GM23248 (cell line): ENCODE measurements around the gene FAM89A.

ENCODE experiments used
- EZH2 ChIP-seq: fragments of 200-600 bp; sonication (generic); IDR thresholded peaks from 2 replicates; pipeline ENCODE4 v1.6.1; 2018; ENCODE audit warnings: antibody characterized with exemption, mild to moderate bottlenecking; ENCODE audit not compliant: insufficient read depth, poor library complexity, severe bottlenecking
- EZH2phosphoT487 ChIP-seq: fragments of 200-600 bp; sonication (generic); IDR thresholded peaks from 2 replicates; pipeline ENCODE4 v1.6.1; 2018; ENCODE audit warnings: antibody characterized with exemption, moderate library complexity, mild to moderate bottlenecking, low read depth; ENCODE audit not compliant: insufficient read depth

DNA sequence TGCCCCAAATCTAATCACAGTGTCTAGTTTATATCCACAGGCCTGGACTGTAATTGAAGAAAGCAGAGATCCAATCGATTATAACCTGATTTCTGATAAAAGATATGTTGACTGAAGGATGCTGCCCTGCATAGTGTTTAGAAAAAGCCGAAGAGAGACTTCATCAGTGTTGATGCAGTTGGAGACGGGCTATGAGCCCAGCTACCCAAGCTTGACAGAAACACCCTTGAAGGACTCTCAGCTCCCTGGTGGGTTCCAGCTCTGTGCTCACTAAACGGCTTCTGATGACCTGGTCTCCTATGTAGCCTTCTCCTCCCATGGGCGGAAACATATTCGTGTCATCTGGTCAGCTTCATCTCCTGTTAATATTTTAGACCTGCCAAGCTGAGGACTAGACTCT lies 10.2 kb downstream of the FAM89A start:
- TF ChIP-seq EZH2 (no peak), EZH2phosphoT487 (no peak)
